Heart left ventricle (tissue), 16 donors: ENCODE results near the gene DTNB. TPM values are rescaled to one million over a fixed set of nuclear protein-coding genes. Genes with fewer than 3 reads are reported as not detected.

Source experiments
- ATAC-seq, 4 donors: fragments of 200-7000 bp; cut with Tn5 transposase; one replicate each; pipeline ENCODE4 v1.9.1; 2020 to 2022; ENCODE audit warnings: moderate library complexity in 4 of 4, mild to moderate bottlenecking in 3 of 4, moderate number of reproducible peaks in 1 of 4
- DNase-seq, 5 donors: peaks; one replicate each; pipeline ENCODE4 v3.0.0-alpha.2; 2020
- H3K27ac ChIP-seq, 12 donors: fragments of 200-600 bp; sonication (generic) in 4 of 12; one replicate each; pipeline versions ENCODE4 v1.5.0 to v1.8.0; 2016 to 2022; ENCODE audit warnings: mild to moderate bottlenecking in 2 of 12
- H3K27me3 ChIP-seq, 9 donors: fragments of 200-600 bp; sonication (generic) in 2 of 9; one replicate each; pipeline versions ENCODE4 v1.5.1 to v1.8.0; 2016 to 2022; ENCODE audit warnings: mild to moderate bottlenecking in 3 of 9
- H3K36me3 ChIP-seq, 9 donors: fragments of 200-600 bp; sonication (generic) in 2 of 9; one replicate each; pipeline versions ENCODE4 v1.5.0 to v1.8.0; 2018 to 2022; ENCODE audit warnings: mild to moderate bottlenecking in 2 of 9
- H3K4me1 ChIP-seq, 12 donors: fragments of 200-600 bp; sonication (generic) in 4 of 12; one replicate each; pipeline versions ENCODE4 v1.5.0 to v1.8.0; 2016 to 2022; ENCODE audit warnings: mild to moderate bottlenecking in 3 of 12
- H3K4me3 ChIP-seq, 12 donors: fragments of 200-600 bp; sonication (generic) in 4 of 12; one replicate each; pipeline versions ENCODE4 v1.5.0 to v1.8.0; 2017 to 2022; ENCODE audit warnings: mild to moderate bottlenecking in 9 of 12, moderate library complexity in 4 of 12
- H3K9me3 ChIP-seq, 12 donors: fragments of 200-600 bp; sonication (generic) in 4 of 12; one replicate each; pipeline versions ENCODE4 v1.5.0 to v1.8.0; 2016 to 2022; ENCODE audit warnings: mild to moderate bottlenecking in 1 of 12
- POLR2A ChIP-seq, 2 donors: fragments of 450-650 bp; IDR thresholded peaks; one replicate each; pipeline ENCODE4 v1.6.1; 2017; ENCODE audit warnings: antibody characterized with exemption in 2 of 2, mild to moderate bottlenecking in 2 of 2, moderate library complexity in 2 of 2
- WGBS, 4 donors: extraction: QIAGEN DNeasy Blood & Tissue Kit in 2 of 4; methylation state at CpG; one replicate each; pipeline versions ENCODE4 v1.1.5 to v1.1.7; 2013 to 2018; 5-methylcytosine and 5-hydroxymethylcytosine counted together
- intact Hi-C, 10 donors: fragments of 100-400 bp; cut with DNase I; formaldehyde crosslinking; loops; one replicate each; pipeline versions ENCODE4 v1.11.1 to v1.14.2; 2022
- polyA plus RNA-seq, 2 donors: library from polyadenylated mRNA; stranded (reverse); fragments of 200-250 nt; gene quantifications; one replicate each; pipeline ENCODE4 v1.2.3, GENCODE V29; 2013
- total RNA-seq, 9 donors: library from RNA; depleted of rRNA in 2 of 9; stranded (reverse); fragments of >200 nt in 2 of 9; fragmentation: NEBNext Ultra II Directional in 3 of 9; extraction: Animal tissue kit (Norgen Biotek cat#: 25700) in 3 of 9; gene quantifications; one replicate each; pipeline versions ENCODE4 v1.1.0 to v1.2.4, GENCODE V29; 2016 to 2023
- TF ChIP-seq, protein P1 (sequence below), 12 donors: fragments of 200-600 bp; sonication (generic) in 4 of 12; IDR thresholded peaks; one replicate each; pipeline versions ENCODE4 v1.5.0 to v1.8.0; 2018 to 2022; ENCODE audit warnings: antibody characterized with exemption in 12 of 12, mild to moderate bottlenecking in 5 of 12
- donor health status: ischemic (EF 13 %, LVEDD 7.1; RV severe dilation, severe dysfunction).
- donor health status: healthy with polysubstance abuse.
- donor health status: DM: no; HTN: yes; CAD: no.
- donor health status: DM: no; HTN: no; CAD: no.
- donor health status: ischemic (EF 25% LVEDD 6.9; RV normal size, moderate dysfunction).
- donor health status: ischemic (EF 25% LVEDD 5.7; RV mildly dilated, moderate dysfunction).
- donor health status: healthy.
- donor health status: DM: yes; HTN: yes; CAD: no.
- donor health status: ischemic (EF 35%, LVEDD 5.7; RV mildly dilated, moderate dysfunction).
- donor health status: nonischemic (EF 11% LVEDD 7.7; RV severe dilation, severe dysfunction).
- donor health status: DM: yes; HTN: yes; CAD: no.
- donor health status: PGD.
- donor health status: ischemic (EF 29% LVEDD 5.4; RV normal size, mild dysfunction).
- donor health status: nonischemic (EF 23%, LVEDD 6.1; RV moderate dilation, normal function).

Gene DTNB
- total and polyA plus RNA-seq, 11 donors = 2.5 to 17.3 (median 5.6) TPM

DNA sequence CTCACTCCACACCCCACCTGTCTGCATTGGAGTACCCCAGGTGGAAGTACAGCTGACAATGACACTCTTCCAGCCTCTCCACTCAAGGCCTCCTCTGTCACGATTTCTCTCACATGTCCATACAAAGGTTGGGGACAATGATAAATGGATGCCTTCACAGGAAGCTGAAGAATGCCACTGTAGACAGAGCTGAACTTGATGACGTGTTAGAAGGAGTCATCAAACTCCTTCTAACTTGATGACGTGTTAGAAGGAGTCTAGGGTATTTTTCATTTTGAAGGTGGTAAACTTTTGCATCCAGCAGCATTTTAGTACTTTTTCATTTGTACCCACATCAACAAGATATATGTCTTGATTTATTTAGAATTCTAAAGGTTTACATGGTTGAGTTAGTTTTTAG is 168.2 kb downstream of the DTNB start:
- H3K4me1 ChIP-seq = no peaks in the 10 kb centered on the region
- WGBS, 4 donors = 65 to 70% (median 68%) methylated on average over 3 of the region's 3 CpGs
- no peak for DNase-seq
- no peak for ATAC-seq
- no peaks in the 10 kb centered on the region for H3K36me3 ChIP-seq
- no peak overlapping the region for H3K27ac ChIP-seq
- TF ChIP-seq, protein P1, sequence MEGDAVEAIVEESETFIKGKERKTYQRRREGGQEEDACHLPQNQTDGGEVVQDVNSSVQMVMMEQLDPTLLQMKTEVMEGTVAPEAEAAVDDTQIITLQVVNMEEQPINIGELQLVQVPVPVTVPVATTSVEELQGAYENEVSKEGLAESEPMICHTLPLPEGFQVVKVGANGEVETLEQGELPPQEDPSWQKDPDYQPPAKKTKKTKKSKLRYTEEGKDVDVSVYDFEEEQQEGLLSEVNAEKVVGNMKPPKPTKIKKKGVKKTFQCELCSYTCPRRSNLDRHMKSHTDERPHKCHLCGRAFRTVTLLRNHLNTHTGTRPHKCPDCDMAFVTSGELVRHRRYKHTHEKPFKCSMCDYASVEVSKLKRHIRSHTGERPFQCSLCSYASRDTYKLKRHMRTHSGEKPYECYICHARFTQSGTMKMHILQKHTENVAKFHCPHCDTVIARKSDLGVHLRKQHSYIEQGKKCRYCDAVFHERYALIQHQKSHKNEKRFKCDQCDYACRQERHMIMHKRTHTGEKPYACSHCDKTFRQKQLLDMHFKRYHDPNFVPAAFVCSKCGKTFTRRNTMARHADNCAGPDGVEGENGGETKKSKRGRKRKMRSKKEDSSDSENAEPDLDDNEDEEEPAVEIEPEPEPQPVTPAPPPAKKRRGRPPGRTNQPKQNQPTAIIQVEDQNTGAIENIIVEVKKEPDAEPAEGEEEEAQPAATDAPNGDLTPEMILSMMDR (IDR thresholded peaks at IDR 0.05) = no peak
- no peak for TF ChIP-seq POLR2A (IDR thresholded peaks at IDR 0.05)
- no peaks in the 10 kb centered on the region for H3K27me3 ChIP-seq
- no peak overlapping the region for H3K4me3 ChIP-seq
- H3K9me3 ChIP-seq = no peaks in the 10 kb centered on the region
- intact Hi-C loops = no loop called here

DNA sequence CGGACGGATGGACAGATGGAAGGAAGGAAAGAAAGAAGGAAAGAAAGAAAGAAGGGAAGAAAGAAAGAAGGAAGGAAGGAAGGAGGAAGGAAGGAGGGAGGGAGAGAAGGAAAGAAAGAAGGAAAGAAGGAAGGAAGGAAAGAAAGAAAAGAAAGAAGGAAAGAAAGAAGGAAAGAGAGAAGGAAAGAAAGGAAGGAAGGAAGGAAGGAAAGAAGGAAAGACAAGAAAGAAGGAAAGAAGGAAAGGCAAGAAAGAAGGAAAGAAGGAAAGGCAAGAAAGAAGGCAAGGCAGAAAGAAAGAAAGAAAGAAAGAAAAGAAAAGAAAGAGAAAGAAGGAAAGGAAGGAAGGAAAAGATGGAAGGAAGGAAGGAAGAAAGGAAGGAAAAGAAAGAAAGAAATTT is 169.1 kb downstream of the DTNB start:
- H3K9me3 ChIP-seq = no peaks in the 10 kb centered on the region
- TF ChIP-seq, protein P1 (IDR thresholded peaks at IDR 0.05) = no peak
- no peak for TF ChIP-seq POLR2A (IDR thresholded peaks at IDR 0.05)
- H3K4me3 ChIP-seq = no peak overlapping the region
- no peaks in the 10 kb centered on the region for H3K36me3 ChIP-seq
- H3K27ac ChIP-seq = no peak overlapping the region
- H3K27me3 ChIP-seq = no peaks in the 10 kb centered on the region
- no peak for ATAC-seq
- intact Hi-C loops = no loop called here
- no peaks in the 10 kb centered on the region for H3K4me1 ChIP-seq
- 94 to 100% (median 98%) methylated on average over 2 of the region's 2 CpGs for WGBS, 4 donors
- no peak for DNase-seq

DNA sequence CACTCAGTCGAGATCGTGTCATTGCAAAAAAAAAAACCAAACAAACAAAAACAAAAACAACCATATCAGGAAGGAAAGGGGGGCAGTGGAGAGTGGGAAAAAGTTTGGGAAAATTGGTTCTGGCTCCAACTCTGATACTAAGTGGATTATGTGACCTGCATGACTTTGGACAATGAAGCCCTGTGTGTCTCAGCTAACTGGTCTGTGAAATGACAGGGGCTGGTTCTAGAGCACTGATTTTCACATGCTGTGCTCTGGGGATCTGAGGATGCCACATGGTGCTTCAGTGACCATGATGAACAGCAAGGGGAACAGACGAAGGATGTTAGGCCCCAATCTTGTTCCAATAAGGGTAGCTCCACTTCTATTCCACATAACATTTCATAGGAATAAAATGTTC is 174.2 kb downstream of the DTNB start:
- intact Hi-C loops = no loop called here
- 91 to 97% (median 94%) methylated on average over 3 of the region's 3 CpGs for WGBS, 4 donors

DNA sequence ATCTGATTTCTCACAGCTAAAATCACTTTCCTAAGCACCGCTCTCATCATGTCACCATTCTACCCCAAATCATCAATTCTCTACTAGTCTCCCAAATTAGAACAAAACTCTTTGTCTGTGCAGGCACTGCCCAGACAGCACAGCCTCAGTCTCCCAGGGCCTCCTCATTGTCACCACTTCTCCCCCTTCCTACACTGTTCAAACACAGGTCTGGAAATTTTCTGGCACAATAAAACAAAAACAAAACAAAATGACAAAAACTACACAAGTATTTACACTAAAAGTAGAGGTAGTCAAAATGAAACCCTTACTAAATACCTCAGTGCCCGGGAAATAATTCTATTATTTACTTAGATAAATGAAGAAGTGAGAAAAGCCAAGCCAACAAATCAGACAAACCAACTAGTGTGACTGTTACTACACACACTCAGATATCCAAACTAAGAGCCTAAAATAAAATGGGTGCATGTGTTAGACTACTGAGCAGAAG is 175.4 kb downstream of the DTNB start:
- DNase-seq = no peak
- WGBS, 4 donors = 91 to 97% (median 95%) methylated on average over 2 of the region's 2 CpGs
- H3K9me3 ChIP-seq = no peaks in the 10 kb centered on the region
- ATAC-seq = no peak
- no peak for TF ChIP-seq POLR2A (IDR thresholded peaks at IDR 0.05)
- no peak overlapping the region for H3K27ac ChIP-seq
- intact Hi-C loops = no loop called here
- no peak overlapping the region for H3K4me3 ChIP-seq
- no peaks in the 10 kb centered on the region for H3K27me3 ChIP-seq
- H3K4me1 ChIP-seq = no peaks in the 10 kb centered on the region
- no peaks in the 10 kb centered on the region for H3K36me3 ChIP-seq

More for the DNA sequence above, 174.2 kb downstream of the DTNB start:
- Histone ChIP-seq H3K9me3 (no peaks in the 10 kb centered on the region), H3K4me1 (no peaks in the 10 kb centered on the region), H3K36me3 (no peaks in the 10 kb centered on the region), H3K27ac (no peak overlapping the region), H3K4me3 (no peak overlapping the region), H3K27me3 (no peaks in the 10 kb centered on the region)
- DNase-seq (no peak), ATAC-seq (no peak)
- TF ChIP-seq, protein P1 (IDR thresholded peaks at IDR 0.05) = no peak
- TF ChIP-seq POLR2A (IDR thresholded peaks at IDR 0.05) = no peak

DNA sequence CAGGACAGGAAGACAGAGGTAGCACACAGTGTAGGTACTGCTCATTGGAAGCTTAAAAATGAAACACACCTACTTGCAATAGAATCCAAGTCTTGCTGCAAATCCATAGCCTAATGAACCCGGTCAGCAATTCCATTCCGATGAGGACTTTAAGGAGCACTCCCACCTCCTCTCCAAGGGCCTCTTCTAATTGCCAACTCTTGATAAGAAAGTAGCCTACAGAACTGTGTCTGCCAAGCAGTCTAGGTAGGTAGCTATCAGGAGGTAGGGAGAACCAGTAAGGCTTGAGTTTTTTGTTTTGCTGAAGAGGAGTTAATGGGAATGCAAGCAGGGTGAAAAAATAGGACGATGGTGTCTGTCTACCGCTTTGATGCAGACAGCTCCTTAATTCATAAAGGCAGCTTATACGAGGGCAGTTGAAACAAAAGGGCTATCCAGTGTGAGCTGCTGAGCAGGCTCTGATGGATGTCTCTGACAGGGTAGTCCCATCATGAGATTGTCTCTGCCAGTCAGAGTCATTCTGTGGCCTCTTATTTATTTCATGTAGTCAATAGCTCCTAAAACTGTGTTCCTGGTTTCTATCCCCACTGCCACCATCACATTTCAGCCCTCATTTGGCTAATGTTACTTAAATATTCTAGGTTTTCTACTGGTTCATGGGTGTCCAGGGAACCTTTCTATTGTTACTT is 176.0 kb downstream of the DTNB start:
- WGBS, 4 donors = 92 to 94% (median 93%) methylated on average over 5 of the region's 5 CpGs
- H3K27me3 ChIP-seq = no peaks in the 10 kb centered on the region
- ATAC-seq (no peak), DNase-seq (no peak)
- intact Hi-C loops = no loop called here
- H3K9me3 ChIP-seq = no peaks in the 10 kb centered on the region
- TF ChIP-seq POLR2A (IDR thresholded peaks at IDR 0.05) = no peak
- TF ChIP-seq, protein P1 (IDR thresholded peaks at IDR 0.05) = no peak
- H3K4me1 ChIP-seq = no peaks in the 10 kb centered on the region
- H3K4me3 ChIP-seq = no peak overlapping the region
- H3K36me3 ChIP-seq = no peaks in the 10 kb centered on the region
- H3K27ac ChIP-seq = no peak overlapping the region
